Endodermal cell (in vitro differentiated cells): ENCODE data around the gene DTX3. TPM values are rescaled to one million over a fixed set of nuclear protein-coding genes. Genes with fewer than 3 reads are reported as not detected.

ENCODE experiments used
- DNase-seq: peaks from one replicate; pipeline ENCODE4 v3.0.0-alpha.2; 2017
- H3K27ac ChIP-seq: 2 replicates; pipeline ENCODE4 v1.5.1; 2013; ENCODE audit warnings: mild to moderate bottlenecking, low read depth, low read length, moderate library complexity
- H3K27me3 ChIP-seq: 2 replicates; pipeline ENCODE4 v1.6.1; 2013; ENCODE audit warnings: mild to moderate bottlenecking, low read length, moderate library complexity; ENCODE audit not compliant: insufficient read depth, control insufficient read depth, poor library complexity, severe bottlenecking
- H3K36me3 ChIP-seq: 2 replicates; pipeline ENCODE4 v1.7.0; 2013; ENCODE audit warnings: mild to moderate bottlenecking, low read length, moderate library complexity; ENCODE audit not compliant: control insufficient read depth, insufficient read depth
- H3K4me1 ChIP-seq: one replicate; pipeline ENCODE4 v1.7.0; 2013; ENCODE audit warnings: low read length; ENCODE audit not compliant: control insufficient read depth, insufficient read depth
- H3K4me3 ChIP-seq: 2 replicates; pipeline ENCODE4 v1.5.1; 2013; ENCODE audit warnings: mild to moderate bottlenecking, low read length, moderate library complexity
- H3K9ac ChIP-seq: 2 replicates; pipeline ENCODE4 v1.6.1; 2013; ENCODE audit warnings: mild to moderate bottlenecking, low read length, moderate library complexity; ENCODE audit not compliant: poor library complexity, severe bottlenecking; ENCODE audit errors: extremely low read depth
- H3K9me3 ChIP-seq: 2 replicates; pipeline ENCODE4 v1.6.1; 2013; ENCODE audit warnings: mild to moderate bottlenecking, low read length, moderate library complexity; ENCODE audit not compliant: control insufficient read depth
- H3K27ac Mint-ChIP-seq: 2 replicates; pipeline ENCODE4 v1.8.0; 2020; ENCODE audit warnings: mixed read lengths
- H3K27me3 Mint-ChIP-seq: 2 replicates; pipeline ENCODE4 v1.8.0; 2021; ENCODE audit warnings: mild to moderate bottlenecking, mixed read lengths; ENCODE audit not compliant: insufficient read depth
- H3K36me3 Mint-ChIP-seq: 2 replicates; pipeline ENCODE4 v1.8.0; 2020; ENCODE audit warnings: low read depth, mixed read lengths
- H3K4me1 Mint-ChIP-seq: 2 replicates; pipeline ENCODE4 v1.8.0; 2020; ENCODE audit warnings: mixed read lengths
- H3K4me3 Mint-ChIP-seq: 2 replicates; pipeline ENCODE4 v1.8.0; 2020; ENCODE audit warnings: mild to moderate bottlenecking, moderate library complexity, mixed read lengths
- H3K9me3 Mint-ChIP-seq: 2 replicates; pipeline ENCODE4 v1.8.0; 2020; ENCODE audit warnings: mild to moderate bottlenecking, mixed read lengths
- CTCF ChIP-seq: fragments of 200-600 bp; sonication (generic); conservative IDR thresholded peaks from 2 replicates; pipeline ENCODE4 v1.5.0; 2021; ENCODE audit warnings: antibody characterized with exemption, mild to moderate bottlenecking
- WGBS, 2 experiments: methylation state at CpG; one replicate each; pipeline versions ENCODE4 v1.1.5 to v1.1.7; 2013; ENCODE audit warnings: missing lambda C conversion rate in 2 of 2, mixed read lengths in 1 of 2; ENCODE audit not compliant: insufficient coverage in 1 of 2, insufficient read length in 1 of 2; 5-methylcytosine and 5-hydroxymethylcytosine counted together
- total RNA-seq, 2 donors: library from RNA; stranded (reverse); fragmentation: NEBNext Ultra II Directional in 1 of 2; extraction: Animal tissue kit (Norgen Biotek cat#: 25700) in 1 of 2; gene quantifications; 2 replicates in 1 of 2; 3 replicates in 1 of 2; pipeline ENCODE4 v1.2.1, GENCODE V29; 2021

DTX3 gene
- total RNA-seq, 2 donors from 2014 or later = 59.6 to 62.6 TPM

- Histone ChIP-seq H3K4me3 (no peak overlapping the region), H3K36me3 (peaks cover 7% of the 10 kb centered on the region), H3K9me3 (no peaks in the 10 kb centered on the region), H3K27ac (no peak overlapping the region), H3K4me1 (no peaks in the 10 kb centered on the region), H3K27me3 (peaks cover 64% of the 10 kb centered on the region), H3K9ac (no peak overlapping the region)
- 67 to 85% methylated on average over 3 to 11 of the region's 11 CpGs for WGBS, 2 experiments
- H3K4me3 Mint-ChIP-seq = no peak overlapping the region
- DNase-seq = no peak
- TF ChIP-seq CTCF = no peak
- peaks cover 18% of the 10 kb centered on the region for H3K36me3 Mint-ChIP-seq
- H3K9me3 Mint-ChIP-seq = no peaks in the 10 kb centered on the region
- no peak overlapping the region for H3K27ac Mint-ChIP-seq
- peaks cover 8% of the 10 kb centered on the region for H3K4me1 Mint-ChIP-seq
- peaks cover 88% of the 10 kb centered on the region for H3K27me3 Mint-ChIP-seq
Observed at GRCh38 chr12:57614948-57615500, 10.4 kb downstream of the DTX3 start.

- no peak for DNase-seq
- H3K27me3 ChIP-seq = peaks cover 64% of the 10 kb centered on the region
- peaks cover 89% of the 10 kb centered on the region for H3K27me3 Mint-ChIP-seq
Observed at GRCh38 chr12:57615637-57616036, 11.0 kb downstream of the DTX3 start.

GRCh38 chr12:57616383-57617101 lies 11.9 kb downstream of the DTX3 start:
- Histone ChIP-seq H3K36me3 (peaks cover 7% of the 10 kb centered on the region), H3K4me1 (no peaks in the 10 kb centered on the region), H3K4me3 (no peak overlapping the region), H3K27ac (no peak overlapping the region), H3K27me3 (peaks cover 68% of the 10 kb centered on the region), H3K9ac (no peak overlapping the region), H3K9me3 (no peaks in the 10 kb centered on the region)
- Mint-ChIP-seq H3K27ac (no peak overlapping the region), H3K36me3 (peaks cover 18% of the 10 kb centered on the region), H3K4me3 (no peak overlapping the region), H3K27me3 (peaks cover 95% of the 10 kb centered on the region), H3K4me1 (peaks cover 16% of the 10 kb centered on the region), H3K9me3 (no peaks in the 10 kb centered on the region)
- TF ChIP-seq CTCF = no peak
- DNase-seq = no peak
- 80 to 96% methylated on average over 1 to 3 of the region's 3 CpGs for WGBS, 2 experiments

More at GRCh38 chr12:57615637-57616036, 11.0 kb downstream of the DTX3 start:
- H3K36me3 Mint-ChIP-seq = peaks cover 18% of the 10 kb centered on the region
- Histone ChIP-seq H3K4me3 (no peak overlapping the region), H3K9me3 (no peaks in the 10 kb centered on the region), H3K27ac (no peak overlapping the region), H3K4me1 (no peaks in the 10 kb centered on the region), H3K36me3 (peaks cover 7% of the 10 kb centered on the region), H3K9ac (no peak overlapping the region)
- no peak for TF ChIP-seq CTCF
- H3K27ac Mint-ChIP-seq = no peak overlapping the region
- H3K9me3 Mint-ChIP-seq = no peaks in the 10 kb centered on the region
- peaks cover 8% of the 10 kb centered on the region for H3K4me1 Mint-ChIP-seq
- 90 to 92% methylated on average over 5 of the region's 5 CpGs for WGBS, 2 experiments
- H3K4me3 Mint-ChIP-seq = no peak overlapping the region
